HG03432 (cell line): ENCODE results near the gene STAT6.

ENCODE experiments used
- ATAC-seq: cut with Tn5 transposase; IDR thresholded peaks from one replicate; pipeline ENCODE4 v1.9.1; 2021; ENCODE audit warnings: mild to moderate bottlenecking, moderate library complexity; ENCODE audit not compliant: unreplicated experiment

Gene STAT6

GRCh38 chr12:57146961-57147944 lies 36.1 kb upstream of the STAT6 start, which contains the start of gene LRP1-AS:
LRP1-AS (minus strand) TSS chr12:57147619.
- ATAC-seq, result no peak

GRCh38 chr12:57146092-57146491 lies 34.9 kb upstream of the STAT6 start:
- ATAC-seq, result no peak

- ATAC-seq, result no peak
These were observed 34.4 kb upstream of the STAT6 start for GRCh38 chr12:57145460-57146059.

DNA sequence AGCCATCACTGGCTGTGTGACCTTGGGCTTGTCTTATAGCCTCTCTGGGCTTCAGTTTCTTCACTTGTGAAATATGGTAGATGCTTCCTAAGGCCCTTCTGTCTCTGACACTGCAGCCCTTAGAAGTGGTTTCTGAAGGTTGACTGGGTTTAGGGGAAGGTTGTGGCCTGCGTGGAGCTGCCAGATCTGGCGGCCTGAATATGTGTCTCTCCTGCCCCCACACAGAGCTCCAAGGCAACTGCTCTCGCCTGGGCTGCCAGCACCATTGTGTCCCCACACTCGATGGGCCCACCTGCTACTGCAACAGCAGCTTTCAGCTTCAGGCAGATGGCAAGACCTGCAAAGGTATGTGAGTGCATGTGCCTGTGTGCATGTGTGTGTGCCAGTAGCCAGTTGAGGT lies 32.3 kb upstream of the STAT6 start:
- ATAC-seq, result no peak

- no peak for ATAC-seq
These were observed 31.6 kb upstream of the STAT6 start for GRCh38 chr12:57142727-57143126.

GRCh38 chr12:57142121-57142520 lies 31.0 kb upstream of the STAT6 start:
- ATAC-seq, result no peak

DNA sequence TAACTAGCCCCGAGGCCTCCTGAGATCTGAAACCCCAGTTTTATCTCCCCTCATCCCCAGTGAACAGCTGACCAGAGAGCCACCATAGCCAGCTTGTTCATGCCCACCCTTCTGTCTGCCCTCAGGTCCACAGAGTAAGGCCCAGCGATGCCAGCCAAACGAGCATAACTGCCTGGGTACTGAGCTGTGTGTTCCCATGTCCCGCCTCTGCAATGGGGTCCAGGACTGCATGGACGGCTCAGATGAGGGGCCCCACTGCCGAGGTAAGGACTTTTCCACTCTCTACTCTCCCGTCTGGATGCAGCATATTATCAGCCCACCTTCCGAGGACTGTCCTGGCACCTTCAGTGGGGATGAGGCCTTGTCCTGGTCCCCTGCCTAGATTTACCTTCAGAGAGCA lies 30.1 kb upstream of the STAT6 start:
- ATAC-seq, result no peak

- ATAC-seq, result no peak
These were observed 28.9 kb upstream of the STAT6 start for GRCh38 chr12:57139796-57140649.

- ATAC-seq, result no peak
These were observed 27.5 kb upstream of the STAT6 start for GRCh38 chr12:57138526-57139272.

GRCh38 chr12:57135527-57136326 lies 24.6 kb upstream of the STAT6 start:
- ATAC-seq, result no peak

DNA sequence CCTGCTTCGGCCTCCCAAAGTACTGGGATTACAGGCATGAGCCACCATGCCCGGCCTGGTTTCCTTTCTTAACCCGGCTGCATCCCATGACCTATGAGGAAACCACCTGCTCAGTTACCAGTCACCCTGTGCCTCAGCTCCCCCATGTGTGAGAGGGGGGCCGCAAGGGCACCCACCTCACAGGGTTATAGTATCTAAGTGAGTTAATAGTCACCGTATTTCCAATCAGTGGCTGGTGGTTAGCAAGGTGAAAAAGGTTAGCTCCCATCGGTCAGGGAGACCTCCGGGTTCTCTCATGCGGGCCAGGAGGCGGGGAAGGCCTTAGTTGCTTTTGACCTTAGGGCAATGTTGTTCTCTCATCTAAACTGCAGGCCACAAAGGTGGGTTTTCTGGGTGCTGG lies 23.8 kb upstream of the STAT6 start:
- no peak for ATAC-seq

DNA sequence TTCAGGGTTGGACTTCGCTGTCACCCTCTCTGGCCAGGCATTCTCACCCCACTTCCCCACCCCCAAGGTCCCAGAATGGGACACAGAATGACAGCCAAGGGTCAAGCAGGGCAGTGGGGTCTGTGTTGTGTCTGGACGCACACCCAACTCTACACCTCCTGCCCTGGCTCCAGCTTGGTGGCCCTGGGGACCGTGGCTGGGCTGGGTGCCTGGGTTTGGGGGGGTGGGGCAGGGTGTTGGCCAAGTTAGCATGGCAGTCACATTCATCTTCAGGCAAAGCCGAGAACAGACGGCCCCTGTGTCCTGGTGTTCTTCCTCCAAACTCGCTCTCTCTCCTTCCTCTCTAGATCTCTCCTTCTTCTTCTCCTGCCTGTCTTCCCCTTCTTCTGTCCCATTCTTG lies 22.8 kb upstream of the STAT6 start:
- ATAC-seq, result no peak

DNA sequence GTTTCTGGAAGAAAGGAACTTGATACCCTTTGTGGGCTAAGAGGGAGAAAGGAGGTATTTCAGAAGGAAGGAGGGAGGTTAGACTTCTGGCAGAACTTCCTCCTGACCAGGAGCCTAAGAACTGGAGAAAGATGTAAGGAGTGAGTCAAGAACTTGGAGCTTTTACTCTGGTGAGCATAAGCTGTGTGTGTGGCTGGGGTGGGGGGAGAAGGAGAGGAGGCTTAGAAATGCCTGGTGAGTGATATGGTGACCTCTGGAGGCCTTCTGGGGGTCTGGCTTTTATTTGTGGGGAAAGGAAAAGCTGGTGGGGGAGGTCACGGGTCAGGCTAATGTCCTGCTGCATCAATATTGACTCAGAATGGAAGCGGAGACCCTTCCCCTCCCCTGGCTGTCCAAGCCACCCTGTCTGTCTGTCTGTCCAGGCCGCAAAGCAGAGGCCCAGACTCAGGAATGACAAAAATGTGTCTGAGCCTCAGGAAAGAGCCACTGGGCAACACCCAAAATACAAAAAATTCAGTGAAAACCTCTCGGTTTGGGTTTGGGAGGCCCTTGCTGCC lies 21.9 kb upstream of the STAT6 start:
- ATAC-seq, result no peak

GRCh38 chr12:57131896-57132744 lies 21.0 kb upstream of the STAT6 start:
- no peak for ATAC-seq

GRCh38 chr12:57130941-57131340 lies 19.8 kb upstream of the STAT6 start:
- no peak for ATAC-seq

DNA sequence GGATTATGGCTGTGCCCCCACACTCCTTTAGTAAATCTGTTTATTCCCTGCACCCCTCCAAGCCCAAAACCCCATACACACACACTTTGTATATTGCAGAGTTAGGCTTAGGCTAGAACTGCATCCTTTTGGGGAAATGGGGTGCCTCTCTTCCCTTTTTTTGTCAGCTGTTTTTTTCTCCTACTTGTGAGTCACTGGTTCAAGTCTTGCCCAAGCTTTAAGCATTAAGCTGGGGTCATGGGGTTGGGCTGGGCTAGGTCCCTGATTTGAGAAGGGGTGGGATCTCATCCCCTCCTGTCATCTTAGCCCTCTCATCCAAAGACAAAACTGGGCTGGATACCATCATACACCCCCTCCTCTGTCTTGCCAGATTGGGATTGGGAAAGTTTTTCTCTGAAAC lies 18.7 kb upstream of the STAT6 start:
- no peak for ATAC-seq

DNA sequence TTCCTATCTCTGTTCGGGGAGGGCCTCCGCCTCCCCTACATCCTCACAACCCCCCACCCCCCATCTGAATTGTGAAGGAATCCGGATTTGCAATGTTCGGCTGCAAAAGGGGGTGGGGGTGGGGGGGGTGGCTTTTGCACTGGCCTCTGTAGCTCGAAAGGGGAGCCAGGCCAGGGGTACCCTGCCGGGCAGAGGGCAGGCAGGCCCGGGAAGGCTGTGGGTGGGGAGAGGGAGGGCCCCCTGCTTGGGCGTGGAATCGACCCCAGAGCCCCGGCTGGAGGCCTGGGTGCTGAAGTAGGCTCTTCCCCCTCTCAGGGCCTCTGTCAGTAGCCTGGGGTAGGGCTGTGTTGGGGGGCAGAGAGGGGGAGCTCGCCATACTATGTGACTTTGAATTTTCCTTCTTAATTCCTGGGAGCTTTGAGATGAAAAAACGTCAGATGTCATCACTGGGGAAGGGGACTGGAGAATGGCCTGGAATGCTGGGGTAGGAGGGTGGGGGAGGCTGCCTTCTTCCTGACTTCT lies 18.2 kb upstream of the STAT6 start:
- ATAC-seq, result no peak

DNA sequence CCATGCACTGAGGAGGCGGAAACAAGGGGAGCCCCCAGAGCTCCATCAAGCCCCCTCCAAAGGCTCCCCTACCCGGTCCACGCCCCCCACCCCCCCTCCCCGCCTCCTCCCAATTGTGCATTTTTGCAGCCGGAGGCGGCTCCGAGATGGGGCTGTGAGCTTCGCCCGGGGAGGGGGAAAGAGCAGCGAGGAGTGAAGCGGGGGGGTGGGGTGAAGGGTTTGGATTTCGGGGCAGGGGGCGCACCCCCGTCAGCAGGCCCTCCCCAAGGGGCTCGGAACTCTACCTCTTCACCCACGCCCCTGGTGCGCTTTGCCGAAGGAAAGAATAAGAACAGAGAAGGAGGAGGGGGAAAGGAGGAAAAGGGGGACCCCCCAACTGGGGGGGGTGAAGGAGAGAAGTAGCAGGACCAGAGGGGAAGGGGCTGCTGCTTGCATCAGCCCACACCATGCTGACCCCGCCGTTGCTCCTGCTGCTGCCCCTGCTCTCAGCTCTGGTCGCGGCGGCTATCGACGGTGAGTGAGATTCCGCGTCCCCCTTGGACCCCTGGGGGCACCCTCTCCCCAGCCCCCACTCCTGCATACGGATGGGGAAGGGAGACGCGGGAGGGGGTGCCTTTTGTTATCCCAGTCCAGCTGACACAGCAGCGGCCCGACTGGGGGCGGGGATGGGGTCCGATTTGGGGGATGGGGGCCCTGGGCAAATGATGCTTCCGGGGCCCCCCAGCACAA lies 17.5 kb upstream of the STAT6 start:
- no peak for ATAC-seq
